Middle frontal gyrus (tissue), 1 donor: ENCODE measurements around the gene KCNF1.

Experiments used
- DNase-seq: peaks from one replicate; pipeline ENCODE4 v3.0.0-alpha.2; 2015; ENCODE audit warnings: low spot score; ENCODE audit errors: extremely low spot score

KCNF1 gene

GRCh38 chr2:10904455-10904854 is 7.3 kb upstream of the KCNF1 start:
- DNase-seq: no peak

DNA sequence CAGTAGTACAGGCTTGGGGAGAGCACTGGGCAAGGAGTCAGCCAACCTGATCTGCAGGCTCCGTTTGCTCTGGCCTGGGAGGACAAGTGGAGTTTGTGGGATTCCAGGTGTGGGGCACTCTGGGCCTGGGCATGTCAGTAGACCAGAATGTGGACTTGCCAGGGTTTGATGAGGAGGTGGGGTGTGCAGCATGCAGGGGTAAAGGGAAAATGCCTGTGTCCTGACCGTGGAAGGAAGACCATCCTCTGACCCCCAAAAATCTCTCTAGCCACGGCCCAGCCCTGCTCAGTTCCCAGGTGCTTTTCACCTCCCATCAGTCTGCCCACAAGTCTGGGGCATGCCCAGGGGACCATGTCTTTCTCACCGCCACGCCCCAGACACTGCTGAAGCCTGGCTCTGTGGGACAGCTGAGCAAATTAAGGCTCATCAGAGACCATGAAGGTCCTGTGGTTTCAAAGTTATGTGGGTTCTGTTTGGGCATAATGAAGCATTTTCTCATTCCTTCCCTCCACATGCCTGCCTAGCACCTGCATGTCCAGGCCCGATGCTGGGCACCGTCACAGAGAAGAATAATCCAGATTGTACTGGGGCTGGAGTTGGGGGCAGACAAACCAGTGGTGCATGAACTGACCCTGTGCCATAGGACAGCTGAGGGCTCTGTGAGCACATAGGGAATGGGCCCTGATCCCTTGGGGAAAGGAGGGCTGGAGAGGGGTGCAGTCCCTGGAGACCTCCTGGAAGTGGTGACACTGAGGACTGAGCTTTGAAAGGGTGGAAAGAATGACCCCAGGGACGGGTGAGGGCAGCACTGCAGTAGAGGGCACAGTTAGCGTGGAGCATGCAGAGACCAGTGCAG is 6.5 kb upstream of the KCNF1 start:
- no peak for DNase-seq

DNA sequence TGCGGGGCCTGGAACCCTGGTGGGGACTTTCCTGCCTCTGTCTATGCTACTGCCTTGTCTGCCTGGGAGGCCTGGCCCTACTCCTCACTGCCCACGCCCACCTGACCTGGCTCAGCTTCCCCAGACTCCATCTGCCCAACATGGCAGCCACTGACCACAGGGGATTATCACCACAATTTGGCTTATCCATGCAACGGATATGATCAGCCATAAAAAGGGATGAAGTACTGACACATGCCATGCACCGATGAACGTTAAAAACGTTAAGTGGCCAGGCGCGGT is 5.9 kb upstream of the KCNF1 start:
- DNase-seq: no peak

DNA sequence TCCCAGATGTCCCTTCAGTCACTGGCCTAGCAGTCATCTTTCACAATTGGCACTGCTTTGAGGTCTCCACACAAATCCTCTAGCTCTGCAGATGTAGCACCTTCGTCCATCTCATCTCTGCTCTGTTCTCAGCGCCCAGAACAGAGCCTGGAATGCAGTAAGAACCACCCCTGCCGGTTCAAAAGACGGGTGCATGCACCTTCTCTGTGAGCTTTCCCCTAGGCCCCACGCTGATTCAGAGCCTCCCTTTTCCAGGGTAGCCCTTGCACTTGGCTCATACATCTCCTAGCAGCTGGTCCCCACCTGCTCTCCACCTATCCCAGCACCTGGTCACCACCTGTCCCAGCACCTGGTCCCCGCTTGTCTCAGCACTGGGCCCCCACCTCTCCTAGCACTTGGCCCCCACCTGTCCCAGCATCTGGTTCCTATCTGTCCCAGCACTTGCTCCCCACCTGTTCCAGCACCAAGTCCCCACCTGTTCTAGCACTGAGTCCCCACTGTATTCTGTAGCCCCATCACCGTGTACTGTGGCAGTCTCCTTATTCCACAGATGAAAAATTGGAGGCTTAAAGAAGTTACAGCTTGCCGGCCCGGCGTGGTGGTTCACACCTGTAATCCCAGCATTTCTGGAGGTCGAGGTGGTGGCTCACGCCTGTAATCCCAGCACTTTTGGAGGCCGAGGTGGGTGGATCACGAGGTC is 4.7 kb upstream of the KCNF1 start:
- no peak for DNase-seq

GRCh38 chr2:10908195-10908594 is 3.5 kb upstream of the KCNF1 start:
- DNase-seq: no peak

GRCh38 chr2:10909050-10909995 is 2.4 kb upstream of the KCNF1 start:
- no peak for DNase-seq

DNA sequence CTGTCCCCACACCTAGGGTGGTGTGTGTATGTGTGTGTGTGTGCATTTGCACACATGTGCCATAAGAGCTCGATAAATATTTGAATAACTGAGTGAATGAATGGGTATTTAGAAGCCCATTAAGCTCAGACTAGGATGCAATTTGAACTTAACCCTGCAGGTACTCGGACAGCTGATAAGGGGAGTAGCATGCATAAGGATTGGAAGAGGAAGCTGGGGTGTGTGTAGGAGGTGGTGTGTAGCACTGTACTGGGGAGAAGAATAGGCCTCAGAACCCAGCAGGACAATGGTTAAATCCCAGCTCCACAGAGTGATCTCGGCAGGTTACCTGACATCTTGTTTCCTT is 1.8 kb upstream of the KCNF1 start:
- no peak for DNase-seq

DNA sequence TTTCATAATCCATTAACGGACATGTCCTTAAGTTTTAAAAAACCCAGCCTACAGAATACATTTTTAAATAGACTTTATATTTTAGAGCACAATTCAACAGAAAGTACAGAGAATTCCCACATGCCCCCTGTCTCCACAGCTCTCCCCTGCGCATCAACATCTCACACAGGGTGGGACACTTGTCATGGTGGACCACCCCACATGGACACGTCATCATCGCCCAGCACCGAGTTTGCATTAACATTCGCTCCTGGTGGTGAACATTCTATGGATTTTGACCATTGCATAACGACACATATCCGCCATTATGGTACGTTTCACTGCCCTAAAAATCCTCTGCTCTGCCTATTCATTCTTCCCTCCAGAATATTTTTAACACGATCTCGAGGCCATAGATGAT is 1.1 kb upstream of the KCNF1 start:
- DNase-seq: no peak

- no peak for DNase-seq
These were observed 470 bp downstream of the KCNF1 start for GRCh38 chr2:10912076-10912731.

DNA sequence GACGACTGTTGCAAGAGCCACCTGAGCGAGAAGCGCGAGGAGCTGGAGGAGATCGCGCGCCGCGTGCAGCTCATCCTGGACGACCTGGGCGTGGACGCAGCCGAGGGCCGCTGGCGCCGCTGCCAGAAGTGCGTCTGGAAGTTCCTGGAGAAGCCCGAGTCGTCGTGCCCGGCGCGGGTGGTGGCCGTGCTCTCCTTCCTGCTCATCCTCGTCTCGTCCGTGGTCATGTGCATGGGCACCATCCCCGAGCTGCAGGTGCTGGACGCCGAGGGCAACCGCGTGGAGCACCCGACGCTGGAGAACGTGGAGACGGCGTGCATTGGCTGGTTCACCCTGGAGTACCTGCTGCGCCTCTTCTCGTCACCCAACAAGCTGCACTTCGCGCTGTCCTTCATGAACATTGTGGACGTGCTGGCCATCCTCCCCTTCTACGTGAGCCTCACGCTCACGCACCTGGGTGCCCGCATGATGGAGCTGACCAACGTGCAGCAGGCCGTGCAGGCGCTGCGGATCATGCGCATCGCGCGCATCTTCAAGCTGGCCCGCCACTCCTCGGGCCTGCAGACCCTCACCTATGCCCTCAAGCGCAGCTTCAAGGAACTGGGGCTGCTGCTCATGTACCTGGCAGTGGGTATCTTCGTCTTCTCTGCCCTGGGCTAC is 1.2 kb downstream of the KCNF1 start:
- no peak for DNase-seq

DNA sequence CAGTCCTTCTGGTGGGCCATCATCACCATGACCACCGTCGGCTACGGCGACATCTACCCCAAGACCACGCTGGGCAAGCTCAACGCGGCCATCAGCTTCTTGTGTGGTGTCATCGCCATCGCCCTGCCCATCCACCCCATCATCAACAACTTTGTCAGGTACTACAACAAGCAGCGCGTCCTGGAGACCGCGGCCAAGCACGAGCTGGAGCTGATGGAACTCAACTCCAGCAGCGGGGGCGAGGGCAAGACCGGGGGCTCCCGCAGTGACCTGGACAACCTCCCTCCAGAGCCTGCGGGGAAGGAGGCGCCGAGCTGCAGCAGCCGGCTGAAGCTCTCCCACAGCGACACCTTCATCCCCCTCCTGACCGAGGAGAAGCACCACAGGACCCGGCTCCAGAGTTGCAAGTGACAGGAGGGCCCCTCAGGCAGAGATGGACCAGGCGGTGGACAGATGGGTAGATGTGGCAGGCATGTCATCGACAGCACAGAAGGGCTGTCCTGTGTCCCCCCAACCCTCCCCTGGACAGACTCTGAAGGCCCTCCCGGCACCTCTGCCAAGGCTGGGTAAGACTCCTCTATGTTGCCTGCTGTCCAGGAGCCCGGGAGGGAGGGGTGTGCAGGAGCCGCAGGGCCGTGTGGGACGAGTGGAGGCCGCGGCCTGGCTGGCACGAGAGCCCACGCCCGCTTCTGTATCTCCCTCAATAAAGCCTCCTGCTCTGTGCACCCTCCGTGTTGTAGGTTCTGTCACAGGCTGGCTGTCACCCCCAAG is 2.0 kb downstream of the KCNF1 start:
- no peak for DNase-seq

- DNase-seq: no peak
These were observed 2.5 kb downstream of the KCNF1 start for GRCh38 chr2:10914272-10914693.

DNA sequence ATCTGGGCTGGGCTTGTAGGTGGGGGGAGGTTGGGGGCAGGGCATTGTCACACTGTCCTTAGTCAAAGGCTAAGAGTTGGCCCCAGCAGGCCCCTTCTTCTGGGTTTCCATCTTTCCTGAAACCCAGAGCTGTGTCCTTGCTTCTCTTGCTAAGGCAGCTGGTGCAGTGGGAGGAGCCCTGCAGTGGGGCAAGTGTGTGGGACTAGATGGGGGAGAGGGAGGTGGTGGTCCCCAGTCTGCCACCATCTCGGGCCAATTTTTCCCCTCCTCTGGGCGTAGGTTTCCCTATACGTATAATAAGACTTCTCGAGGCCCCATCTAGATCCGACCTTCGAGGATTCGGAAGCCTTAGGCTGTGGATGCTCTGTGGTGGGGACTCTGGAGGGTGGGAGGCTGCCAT is 3.5 kb downstream of the KCNF1 start:
- no peak for DNase-seq

DNA sequence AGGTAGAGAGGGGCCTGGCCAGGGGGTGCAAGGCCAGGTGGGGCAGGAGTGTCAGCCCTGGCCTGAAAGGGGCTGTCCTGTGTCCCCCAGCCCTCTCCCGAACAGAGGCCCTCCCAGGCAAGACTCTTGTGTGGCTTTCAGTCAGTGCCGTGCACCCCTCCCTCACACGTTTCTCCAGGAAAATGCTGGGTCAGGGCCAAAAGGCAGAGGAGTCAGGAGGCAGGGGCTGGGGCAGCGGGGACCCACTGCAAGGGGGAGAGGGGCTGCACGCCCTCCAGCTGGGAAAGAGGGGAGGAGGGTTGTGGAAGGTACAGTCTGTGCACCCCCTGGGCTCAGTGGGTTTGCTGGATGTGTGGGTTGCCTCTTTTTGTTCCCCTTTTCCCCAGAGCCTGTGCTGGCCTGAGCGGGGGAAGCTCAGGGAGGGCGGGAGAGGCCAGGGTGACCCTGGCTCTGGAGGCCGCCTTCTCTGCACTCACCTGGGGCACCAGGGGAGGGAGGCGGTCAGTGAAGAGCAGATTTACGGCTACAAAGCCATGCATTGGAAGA is 4.1 kb downstream of the KCNF1 start:
- DNase-seq: no peak

- DNase-seq: no peak
These were observed 5.2 kb downstream of the KCNF1 start for GRCh38 chr2:10916953-10917352.

- DNase-seq: no peak
These were observed 6.2 kb downstream of the KCNF1 start for GRCh38 chr2:10917927-10918326.

DNA sequence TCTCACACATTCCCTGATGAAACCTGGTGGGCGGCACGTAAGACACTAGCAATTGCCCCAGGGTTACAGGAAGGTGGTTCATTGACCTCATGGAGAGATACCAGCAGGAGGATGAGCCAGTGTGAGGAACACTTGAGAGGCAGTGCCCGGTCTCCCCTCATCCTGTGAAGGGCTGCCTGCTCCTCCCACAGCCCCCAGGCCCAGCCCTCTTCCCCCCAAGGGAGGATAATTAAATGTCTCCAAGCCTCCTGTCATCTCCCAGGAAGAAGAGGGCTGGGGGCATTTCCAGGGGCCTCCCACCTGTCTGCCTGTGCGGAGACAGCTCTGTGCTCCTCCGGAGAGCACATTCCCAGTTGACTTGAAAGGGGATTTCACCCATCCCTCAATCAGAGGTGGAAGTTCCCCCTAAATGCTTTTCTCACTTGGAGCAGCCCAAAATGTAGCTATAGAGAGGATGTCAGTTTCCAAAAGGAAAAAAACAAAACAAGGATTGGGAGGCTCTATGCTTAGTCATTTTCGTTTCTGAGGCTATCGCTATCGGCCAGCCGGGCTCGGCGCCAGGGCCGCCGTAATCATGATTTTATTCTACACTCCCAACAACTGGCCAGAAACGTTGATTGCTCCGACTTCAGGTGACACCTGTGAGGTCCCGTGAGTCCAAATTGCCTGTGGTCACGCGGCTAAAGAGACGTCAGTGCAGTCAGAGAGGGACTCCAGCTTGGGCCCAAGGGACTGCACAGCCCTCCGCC is 7.1 kb downstream of the KCNF1 start:
- no peak for DNase-seq

DNA sequence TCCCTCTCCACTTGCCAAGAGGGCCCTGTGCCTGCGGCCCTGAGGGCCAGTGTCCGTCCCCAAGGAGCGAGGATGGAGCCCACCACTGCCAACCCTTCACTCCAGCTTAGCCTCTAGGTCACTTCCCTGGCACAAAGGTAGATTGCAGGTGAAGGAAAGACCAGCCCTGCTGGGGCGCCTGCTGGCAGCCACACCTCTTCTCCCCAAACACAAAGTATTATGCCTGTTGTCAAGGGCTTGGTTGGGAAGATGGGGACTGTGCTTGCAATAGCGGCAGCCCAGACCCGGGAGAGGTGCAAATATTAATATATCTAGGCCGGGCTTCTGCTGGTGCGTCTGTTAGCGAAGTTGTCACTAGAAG is 7.7 kb downstream of the KCNF1 start:
- DNase-seq: no peak
